Measurements from ENCODE around the gene GBX2. TPM values are rescaled to one million over a fixed set of nuclear protein-coding genes. Genes with fewer than 3 reads are reported as not detected.

The GBX2 gene
- total and polyA plus RNA-seq, 2 of the 8 experiments (the other 6 are each of a cell fraction or from before 2014, with no cell fraction given), result 0.38 to 0.89 TPM

DNA sequence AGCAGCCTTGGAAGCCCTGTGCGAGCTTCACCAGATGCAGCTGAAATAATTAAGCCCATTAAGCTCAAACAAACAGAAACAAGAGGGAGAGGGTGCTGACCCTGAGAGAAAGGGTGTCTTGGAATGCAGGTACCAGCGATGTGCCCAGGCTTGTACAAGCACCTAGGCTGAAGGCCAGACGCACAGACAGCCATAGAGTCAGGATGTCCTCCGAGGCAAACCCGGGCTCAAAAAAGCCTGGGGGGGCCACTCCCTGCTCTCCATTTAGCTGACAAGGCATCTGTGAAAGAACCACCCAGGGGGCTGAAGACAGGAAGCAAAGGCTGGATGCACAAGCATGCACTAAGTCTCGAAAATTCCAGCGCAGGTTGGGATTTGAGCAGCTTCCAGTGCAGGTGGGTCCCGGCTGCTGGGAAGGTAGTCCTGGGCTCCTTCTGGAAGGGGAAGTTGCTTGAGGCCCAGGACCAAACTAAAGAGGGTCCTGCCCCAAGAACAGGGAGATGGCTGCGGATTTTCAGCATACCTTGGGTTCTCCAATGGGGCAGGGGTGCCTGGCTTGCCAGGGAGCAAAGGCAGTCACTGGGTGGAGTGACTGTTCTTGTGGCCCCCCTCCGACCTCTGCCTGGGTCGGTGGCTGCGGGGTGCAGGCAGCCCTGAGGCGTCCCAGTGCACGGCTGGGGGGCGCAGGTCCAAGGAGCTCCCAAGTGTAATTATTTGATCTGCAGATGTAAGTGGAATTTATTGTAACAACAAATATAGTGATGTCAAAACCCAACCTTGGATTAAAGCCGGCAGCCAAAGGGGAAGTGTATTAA lies 5.9 kb downstream of the GBX2 start (continued):
- TF ChIP-seq, protein P1, sequence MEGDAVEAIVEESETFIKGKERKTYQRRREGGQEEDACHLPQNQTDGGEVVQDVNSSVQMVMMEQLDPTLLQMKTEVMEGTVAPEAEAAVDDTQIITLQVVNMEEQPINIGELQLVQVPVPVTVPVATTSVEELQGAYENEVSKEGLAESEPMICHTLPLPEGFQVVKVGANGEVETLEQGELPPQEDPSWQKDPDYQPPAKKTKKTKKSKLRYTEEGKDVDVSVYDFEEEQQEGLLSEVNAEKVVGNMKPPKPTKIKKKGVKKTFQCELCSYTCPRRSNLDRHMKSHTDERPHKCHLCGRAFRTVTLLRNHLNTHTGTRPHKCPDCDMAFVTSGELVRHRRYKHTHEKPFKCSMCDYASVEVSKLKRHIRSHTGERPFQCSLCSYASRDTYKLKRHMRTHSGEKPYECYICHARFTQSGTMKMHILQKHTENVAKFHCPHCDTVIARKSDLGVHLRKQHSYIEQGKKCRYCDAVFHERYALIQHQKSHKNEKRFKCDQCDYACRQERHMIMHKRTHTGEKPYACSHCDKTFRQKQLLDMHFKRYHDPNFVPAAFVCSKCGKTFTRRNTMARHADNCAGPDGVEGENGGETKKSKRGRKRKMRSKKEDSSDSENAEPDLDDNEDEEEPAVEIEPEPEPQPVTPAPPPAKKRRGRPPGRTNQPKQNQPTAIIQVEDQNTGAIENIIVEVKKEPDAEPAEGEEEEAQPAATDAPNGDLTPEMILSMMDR (IDR thresholded peaks at IDR 0.05; ENCODE audit: control extremely low read depth in 1 of 3, insufficient read depth in 1 of 3, low read depth in 1 of 3, low read length in 3 of 3), result no peak
- TF ChIP-seq HDAC6 (IDR thresholded peaks at IDR 0.05; ENCODE audit: low read depth, low read length) (no peak), RXRA (IDR thresholded peaks at IDR 0.05; ENCODE audit: insufficient read depth, low read depth, low read length) (no peak), CEBPB (IDR thresholded peaks at IDR 0.05; ENCODE audit: low read depth, low read length) (no peak), CBX8 (IDR thresholded peaks at IDR 0.05; ENCODE audit: borderline replicate concordance, low read depth, low read length) (peak; percentile 53; the same call in 1 of the 2 replicates), SIRT6 (IDR thresholded peaks at IDR 0.05; ENCODE audit: low read length) (no peak), POU5F1 (IDR thresholded peaks at IDR 0.05; ENCODE audit: low read depth, low read length) (no peak), BCL11A (IDR thresholded peaks at IDR 0.05; ENCODE audit: low read depth in 2 of 2, low read length in 2 of 2) (no peak), POLR2AphosphoS5 (IDR thresholded peaks at IDR 0.05; ENCODE audit: low read depth, low read length) (no peak), CHD2 (IDR thresholded peaks at IDR 0.05; ENCODE audit: low read length) (no peak), RNF2 (IDR thresholded peaks at IDR 0.05; ENCODE audit: borderline replicate concordance, low read depth, low read length, missing control alignments, poor library complexity, severe bottlenecking) (peak; percentile 44), ZNF274 (IDR thresholded peaks at IDR 0.05; ENCODE audit: borderline replicate concordance, extremely low read depth, low read length) (no peak), HDAC2 (IDR thresholded peaks at IDR 0.05; ENCODE audit: borderline replicate concordance in 1 of 2, low read depth in 2 of 2, low read length in 2 of 2) (no peak), CHD1 (IDR thresholded peaks at IDR 0.05; ENCODE audit: low read depth, low read length) (no peak)
- TF ChIP-seq, protein P2, sequence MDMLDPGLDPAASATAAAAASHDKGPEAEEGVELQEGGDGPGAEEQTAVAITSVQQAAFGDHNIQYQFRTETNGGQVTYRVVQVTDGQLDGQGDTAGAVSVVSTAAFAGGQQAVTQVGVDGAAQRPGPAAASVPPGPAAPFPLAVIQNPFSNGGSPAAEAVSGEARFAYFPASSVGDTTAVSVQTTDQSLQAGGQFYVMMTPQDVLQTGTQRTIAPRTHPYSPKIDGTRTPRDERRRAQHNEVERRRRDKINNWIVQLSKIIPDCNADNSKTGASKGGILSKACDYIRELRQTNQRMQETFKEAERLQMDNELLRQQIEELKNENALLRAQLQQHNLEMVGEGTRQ (IDR thresholded peaks at IDR 0.05; ENCODE audit: low read length), result no peak

Measured in H1 (cell line).